CD1c-positive myeloid dendritic cell (primary cell): ENCODE results near the gene SNX27.
"Not testable (repeated sequence)": the region's sequence is repeated elsewhere in the genome, so short reads cannot be mapped to it uniquely, and the experiment has no call there.

Source experiments
- DNase-seq: peaks from one replicate; pipeline ENCODE4 v3.0.0-alpha.2; 2016; ENCODE audit errors: extremely low spot score

The SNX27 gene

DNA sequence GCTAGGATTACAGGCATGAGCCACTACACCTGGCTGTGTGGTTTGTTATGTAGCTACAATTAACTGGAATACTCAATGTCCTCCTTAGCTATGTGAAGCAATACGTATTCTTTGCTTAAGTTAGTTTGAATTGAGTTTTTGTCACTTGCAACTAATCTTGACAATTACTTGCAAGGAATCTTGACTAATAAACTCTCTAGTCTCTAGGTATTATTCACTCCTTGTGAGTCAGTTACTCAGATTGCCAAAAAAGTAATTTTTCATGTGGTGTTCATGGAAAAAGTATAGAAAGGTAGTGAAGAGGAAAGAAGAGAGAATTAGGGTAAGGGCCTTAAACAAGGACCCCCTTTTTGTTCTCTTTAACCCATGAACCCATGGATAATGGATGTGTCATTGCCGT lies 7.6 kb upstream of the SNX27 start:
- DNase-seq = no peak

DNA sequence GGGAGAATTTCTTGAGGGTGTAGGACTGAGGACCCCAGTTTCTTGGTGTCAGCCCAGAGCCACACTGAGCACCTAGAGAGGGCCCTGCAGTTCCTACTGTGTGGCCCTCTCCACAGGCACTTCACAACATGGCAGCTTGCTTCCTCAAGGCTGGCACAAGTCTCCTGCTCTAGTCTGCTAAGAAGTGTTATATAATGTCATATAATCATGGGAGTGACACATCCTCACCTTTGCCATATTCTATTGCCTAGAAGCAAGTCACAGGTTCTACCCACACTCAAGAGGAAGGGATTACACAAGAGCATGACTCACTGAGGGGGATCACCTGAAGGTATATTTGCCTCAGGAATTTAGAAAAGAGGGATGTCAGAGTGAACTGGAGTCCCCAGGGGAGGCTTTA lies 5.5 kb upstream of the SNX27 start:
- DNase-seq = peak; percentile 16

DNA sequence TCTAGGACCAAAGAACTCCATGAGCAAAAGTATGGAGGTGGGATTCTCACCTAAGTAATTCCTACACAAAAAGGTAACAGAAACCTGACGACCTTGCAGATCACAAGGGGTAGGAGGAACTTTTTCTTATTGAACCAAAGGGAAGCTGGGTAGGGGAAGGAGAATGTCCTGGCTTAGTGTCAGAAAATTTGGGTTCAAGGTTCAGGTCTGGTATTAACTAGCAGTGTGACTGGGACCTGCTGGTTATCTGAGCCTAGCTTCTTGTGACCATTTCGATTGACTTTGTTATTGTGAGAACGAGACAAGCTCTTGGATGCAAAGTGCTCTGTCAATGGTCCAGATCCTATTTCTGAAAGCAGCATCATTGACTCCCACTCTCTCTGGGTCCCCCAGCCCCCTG lies 5.0 kb upstream of the SNX27 start:
- no peak for DNase-seq

DNA sequence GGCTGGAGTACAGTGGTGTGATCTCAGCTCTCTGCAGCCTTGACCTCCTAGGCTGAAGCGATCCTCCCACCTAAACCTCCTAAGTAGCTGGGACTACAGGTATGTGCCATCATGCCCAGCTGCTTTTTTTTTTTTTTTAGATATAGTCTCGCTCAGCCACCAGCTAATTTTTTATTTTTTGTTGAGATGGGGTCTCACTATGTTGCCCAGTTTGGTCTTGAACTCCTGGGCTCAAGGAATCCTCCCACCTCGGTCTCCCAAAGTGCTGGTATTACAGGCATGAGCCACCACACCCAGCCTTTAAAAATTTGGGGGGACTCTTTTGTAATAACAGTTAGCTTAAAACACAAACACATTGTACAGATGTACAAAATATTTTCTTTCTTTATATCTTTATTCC lies 1.7 kb upstream of the SNX27 start:
- DNase-seq = no peak

DNA sequence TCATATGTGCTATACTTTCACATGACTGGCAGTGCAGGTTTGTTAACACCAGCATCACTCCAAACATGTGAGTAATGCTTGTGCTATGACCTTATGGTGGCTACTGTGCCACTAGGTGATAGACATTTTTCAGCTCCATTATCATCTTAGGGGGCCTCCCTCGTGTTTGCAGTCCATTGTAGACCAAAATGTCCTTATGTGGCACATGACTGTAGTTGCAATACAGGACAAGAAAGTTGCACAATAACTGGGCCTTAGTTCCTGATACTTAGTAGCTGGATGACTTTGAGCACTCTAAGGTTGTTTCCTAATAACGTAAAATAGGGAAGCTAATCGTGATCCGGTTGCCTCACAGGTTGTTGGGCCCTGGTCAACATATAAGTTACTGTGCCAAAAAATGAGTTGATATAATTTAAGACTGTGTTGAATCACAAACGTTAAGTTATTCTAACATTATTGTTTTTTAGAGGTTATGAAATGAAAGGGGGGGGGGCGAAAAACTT lies 511 bp upstream of the SNX27 start:
- DNase-seq = peak; percentile 98

DNA sequence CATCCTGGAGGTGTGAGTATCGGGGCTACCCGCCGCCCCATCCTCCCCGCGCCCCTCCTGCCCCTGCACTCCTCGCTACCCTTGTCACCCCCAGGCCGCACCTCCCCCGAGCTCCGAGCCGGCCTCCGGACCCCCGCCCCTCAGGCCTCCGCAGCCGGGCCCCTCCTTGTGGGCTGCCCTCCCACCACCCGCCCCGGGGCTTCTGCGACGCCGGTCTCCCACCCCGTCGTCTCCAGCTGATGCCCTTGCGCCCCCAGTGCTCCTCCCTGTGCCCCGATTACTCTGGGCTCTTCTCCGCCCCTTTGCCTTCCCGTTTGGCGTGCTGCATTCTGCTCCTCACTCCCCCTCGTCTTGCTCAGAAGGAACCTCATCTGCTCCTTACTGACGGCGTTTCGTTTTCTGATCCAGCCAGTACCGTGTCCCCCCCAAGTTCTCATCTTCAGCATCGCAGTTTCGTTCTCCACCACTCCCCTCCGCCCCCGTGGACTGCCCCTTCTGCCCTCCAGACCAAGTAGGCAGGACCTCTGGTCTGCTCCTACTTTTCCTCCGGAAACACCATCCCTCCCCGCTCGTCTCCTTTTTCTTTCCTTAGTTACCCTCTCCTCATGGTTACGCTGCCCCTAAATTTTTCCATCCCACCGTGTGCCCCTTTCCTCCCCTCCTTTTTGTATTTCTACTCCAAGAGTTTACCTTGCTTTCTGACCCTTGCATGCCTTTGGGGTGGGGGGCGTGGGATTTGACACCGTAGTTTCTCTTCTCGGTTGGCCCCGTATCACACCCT lies 841 bp downstream of the SNX27 start:
- peak; percentile 38 for DNase-seq

DNA sequence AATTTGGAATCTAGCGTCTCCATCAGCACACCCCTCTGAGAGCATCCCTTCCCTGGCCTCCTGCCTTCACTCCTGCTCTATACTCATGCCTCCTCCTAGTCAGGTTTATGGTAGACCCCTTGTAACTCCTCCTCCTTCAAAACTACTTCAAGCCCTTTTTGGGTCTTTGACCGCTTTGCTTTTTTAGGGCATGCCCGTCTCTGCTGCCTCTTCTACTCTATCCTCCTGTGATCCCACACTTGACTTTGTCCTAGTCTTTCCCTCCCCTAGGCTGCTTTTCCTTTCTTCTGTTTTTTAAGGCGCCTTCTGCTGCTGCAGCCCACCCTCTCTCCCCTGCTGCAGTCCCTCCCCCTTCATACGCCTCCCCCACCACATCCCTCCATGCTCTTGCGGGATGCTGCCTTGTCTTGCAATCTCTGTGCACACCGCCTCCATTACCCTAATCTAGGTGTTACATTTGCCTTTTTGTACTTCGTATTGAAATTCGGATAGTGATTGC lies 1.5 kb downstream of the SNX27 start:
- no peak for DNase-seq

DNA sequence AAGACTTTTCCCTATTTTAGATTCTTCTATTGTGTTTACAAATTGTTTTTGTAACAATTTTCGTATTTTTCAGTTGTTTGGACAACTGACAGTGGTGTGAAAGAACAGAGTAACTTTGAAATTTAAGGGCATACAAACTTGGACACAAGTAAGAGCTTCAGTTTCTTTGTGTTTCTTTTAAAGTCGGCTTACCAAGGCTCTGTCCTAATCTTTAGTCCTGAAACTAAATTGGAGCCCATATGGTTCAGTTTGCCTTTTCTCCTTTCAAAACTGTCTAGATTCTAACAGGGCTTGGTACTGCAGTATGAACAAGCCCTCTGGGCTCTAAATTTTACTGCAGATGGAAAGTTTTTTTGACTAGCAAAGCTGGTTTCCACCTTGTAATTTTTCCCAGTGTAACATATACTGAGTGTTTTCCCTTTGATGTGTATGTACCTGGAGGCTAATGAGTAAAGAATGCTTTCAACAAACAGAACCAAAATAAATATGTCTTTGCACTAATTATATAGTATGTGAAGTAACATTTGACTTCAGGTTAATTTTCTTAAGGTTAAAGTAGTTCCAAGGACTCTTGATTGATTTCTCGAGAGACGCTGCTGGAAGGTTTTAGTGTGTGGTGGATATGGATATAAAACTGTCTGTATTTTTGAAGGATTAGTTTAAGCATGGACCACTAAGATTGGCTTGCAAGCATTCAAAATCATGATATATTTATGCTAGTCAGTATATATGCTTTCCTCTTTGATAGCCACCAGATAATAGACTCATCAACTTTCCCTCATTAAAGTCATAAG lies 4.1 kb downstream of the SNX27 start:
- DNase-seq = no peak

DNA sequence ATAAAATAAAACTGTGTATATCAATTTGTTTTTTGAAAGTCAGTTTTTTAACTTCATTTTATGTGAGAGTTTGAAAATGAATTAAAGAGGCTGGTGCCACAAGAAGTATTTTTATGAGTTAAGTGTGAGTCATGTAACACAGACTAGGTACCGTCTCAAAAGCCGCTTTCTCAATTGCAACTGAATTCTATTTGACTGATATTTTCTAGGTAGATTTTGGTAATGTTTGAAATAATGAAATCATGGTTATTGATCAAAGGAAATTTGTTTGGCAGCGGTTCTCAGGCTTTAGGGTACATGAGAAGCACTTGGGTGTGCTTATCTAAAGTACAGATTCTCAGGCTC lies 4.6 kb downstream of the SNX27 start:
- no peak for DNase-seq

DNA sequence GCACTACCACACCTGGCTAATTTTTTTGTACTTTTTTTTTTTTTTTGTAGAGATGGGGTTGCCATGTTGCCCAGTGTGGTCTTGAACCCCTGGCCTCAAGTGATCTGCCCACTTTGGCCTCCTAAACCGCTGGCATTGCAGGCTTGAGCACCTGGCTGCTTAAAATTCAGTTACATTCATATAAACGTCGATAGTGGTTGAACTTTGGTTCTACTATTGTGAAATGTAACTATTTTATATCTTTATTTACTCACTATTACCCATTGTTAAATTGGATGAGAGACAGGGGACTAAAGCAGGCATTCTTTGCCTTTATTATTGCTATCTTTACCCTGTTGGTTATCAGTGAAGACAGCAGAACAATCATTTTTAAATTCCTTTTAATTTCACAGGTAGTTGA lies 6.2 kb downstream of the SNX27 start:
- DNase-seq = no peak

DNA sequence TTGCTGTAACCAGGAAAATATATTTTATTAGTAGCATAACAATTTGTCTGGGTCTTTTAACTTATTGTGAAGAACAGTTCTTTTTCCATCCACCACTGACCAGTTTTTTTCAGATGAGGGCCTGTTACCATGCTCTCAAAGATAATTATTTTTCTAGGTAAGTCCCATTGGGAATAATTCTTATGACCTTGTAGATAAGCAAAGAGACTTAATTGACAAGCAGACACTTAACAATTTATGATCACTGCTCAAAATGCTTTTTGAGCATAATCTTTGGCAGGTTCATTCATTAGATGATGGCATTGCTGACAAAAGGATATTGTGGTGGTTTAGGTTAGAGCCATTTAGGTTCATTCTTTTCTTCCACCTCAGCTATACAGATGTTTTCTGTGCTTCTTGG lies 6.6 kb downstream of the SNX27 start:
- DNase-seq = no peak

DNA sequence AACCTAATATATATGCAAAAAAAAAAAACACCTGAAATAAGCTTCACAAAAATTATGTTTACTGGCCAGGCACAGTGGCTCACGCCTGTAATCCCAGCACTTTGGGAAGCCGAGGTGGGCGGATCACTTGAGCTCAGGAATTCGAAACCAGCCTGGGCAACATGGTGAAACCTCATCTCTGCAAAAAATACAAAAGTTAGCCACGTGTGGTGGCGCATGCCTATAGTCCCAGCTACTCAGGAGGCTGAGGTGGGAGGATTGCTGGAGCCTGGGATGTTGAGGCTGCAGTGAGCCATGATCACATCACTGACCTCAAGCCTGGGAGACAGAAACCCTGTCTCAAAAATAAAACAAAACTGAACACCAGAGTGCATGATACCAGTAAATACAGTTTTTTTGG lies 7.1 kb downstream of the SNX27 start:
- DNase-seq = not testable (repeated sequence)

DNA sequence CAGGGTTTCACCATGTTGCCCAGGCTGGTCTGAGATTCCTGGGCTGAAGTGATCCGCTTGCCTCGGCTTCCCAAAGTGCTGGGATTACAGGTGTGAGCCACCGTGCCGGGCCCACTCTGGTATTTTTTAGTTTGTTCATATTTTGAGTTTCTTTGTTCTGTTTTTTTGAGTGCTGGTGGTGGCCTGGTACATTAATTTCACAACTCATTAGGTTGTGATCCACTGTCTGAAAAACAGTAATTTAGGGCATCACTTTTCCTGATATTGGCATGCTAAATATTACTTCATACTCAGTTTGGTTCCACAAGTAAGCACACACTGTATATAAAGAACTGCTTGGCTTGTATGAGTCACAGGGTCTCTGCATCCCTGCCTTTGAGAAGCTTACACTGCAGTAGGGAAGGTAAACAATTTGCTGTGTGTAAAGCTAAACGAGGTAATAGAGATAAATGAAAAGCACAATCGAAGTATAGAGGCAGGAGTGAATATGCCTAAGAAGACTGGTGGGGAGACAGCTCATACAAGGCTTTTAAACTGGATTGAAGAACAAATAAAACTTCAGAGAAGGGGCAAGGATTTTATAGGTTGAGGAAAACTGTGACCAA lies 7.7 kb downstream of the SNX27 start:
- DNase-seq = peak; percentile 34

DNA sequence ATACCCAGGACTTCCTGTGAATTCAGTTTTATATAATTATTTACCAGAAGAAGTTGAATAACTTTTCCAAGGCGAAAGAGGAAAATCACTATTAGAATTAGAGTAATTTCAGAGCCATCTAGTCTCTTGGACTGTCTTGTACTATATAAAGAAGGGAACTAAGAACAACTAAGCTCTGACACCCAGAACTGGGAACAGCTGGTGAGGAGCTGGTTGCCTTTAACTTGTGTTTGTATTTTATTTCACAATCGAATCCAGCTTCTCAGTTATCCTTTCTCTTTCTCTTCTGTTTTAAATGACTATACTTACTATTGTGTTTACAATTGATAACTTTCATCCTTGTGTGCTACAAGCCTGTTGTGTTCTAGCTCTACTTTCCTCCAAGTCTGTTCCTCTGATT lies 8.4 kb downstream of the SNX27 start:
- peak; percentile 66 for DNase-seq

DNA sequence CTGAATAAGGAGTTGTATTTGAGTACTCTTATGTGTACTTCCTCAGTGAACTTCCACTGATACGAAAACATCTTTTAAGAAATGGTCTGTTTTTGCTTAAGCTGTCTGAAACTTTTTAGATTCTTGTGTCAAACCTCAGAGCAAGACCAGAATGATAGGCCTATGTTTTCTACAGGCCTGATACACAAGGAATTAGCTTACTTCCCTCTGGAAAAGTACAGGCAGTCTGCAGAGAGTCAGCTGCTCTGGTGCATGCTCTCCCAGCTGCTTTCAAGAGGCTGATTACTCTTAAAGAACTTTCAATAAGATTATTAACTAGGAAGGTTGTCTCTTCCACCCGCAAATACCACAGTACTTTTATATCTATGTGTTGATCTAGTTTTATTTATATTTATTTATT lies 9.5 kb downstream of the SNX27 start:
- peak; percentile 25 for DNase-seq

DNA sequence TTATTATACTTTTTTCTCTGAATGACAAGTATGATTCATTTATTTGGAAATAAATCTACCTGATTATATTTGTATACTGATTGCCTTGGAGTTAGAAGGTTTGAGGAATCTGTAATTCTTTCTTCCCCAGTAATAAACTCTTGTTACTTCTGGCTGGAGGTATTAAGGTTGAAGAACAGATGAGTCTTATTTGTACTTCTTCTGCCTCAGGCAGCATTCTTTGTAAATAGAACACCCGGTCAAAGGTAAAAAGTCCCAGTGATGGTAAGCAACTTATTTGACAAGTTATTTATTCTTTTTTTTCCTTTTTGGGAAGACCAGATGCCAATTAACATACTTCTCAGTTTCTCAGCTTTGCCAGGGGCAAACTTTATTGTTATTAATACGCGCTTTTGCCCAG lies 12.9 kb downstream of the SNX27 start:
- no peak for DNase-seq

DNA sequence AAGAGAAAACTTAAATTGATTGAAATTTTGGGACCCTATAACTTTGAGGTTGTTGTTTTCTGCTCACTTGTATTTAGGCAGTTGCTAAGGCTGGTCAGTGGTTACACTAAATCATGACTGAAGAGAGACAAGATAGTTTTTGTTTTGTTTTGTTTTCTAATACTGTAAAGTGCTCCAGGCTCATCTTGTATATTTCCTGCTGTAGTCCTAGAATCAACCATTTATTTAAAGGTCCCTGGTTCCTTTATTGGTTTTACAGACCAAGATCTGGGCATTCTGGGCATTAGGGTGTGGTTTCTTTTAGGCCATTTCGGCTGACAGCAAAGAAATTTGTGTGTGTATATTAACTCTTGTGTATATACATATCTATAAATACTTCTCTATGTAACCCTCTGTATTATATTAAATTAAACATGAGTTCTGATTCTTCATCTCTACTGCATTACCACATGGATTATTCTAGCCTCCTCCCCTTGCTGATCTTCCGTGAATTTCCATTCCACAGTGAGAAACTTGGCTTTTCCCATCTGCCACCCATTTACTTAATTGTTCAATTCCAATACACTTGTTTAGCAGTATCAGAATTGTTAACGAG lies 15.0 kb downstream of the SNX27 start:
- no peak for DNase-seq

DNA sequence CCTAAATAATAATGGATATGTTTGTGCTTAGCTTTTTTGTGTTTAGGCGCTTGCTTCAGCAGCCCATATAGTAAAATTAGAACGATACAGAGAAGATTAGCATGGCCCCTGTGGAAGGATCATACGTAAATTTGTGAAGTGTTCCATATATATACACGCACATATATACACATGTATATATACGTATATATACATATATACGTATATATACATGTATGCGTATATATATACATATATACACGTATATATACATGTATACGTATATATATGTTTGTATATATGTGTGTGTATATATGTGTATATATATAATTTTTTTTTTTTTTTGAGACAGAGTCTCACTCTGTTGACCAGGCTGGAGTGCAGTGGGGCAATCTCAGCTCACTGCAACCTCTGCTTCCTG lies 17.4 kb downstream of the SNX27 start:
- DNase-seq = no peak

DNA sequence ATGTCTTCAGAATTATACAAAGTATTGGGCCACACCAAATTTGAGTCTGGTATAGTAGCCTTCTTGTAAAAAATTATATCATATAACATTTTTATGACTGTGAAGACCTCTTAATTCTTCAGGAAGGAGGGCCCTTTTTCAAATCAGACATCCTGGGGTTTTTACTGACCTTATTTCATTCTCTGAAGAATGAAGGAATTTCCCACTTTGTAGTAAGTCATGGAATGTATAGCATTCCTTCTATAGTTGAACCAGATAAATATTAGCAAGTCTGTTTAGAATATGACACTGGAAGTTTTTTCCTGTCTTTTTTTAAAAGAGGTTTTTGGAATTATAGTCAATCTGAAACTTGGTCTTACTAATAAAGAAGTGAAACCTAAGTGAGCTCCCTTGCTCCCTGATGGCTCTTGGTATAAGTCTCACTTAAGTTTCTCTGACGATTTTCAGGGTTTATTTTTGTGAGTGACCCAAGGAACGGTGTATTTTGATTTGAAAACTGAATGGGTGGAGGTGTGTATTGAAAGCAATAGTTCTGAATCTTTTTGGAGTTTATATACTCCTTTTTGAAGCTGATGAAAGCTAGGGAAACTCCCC lies 23.7 kb downstream of the SNX27 start:
- DNase-seq = peak; percentile 70

DNA sequence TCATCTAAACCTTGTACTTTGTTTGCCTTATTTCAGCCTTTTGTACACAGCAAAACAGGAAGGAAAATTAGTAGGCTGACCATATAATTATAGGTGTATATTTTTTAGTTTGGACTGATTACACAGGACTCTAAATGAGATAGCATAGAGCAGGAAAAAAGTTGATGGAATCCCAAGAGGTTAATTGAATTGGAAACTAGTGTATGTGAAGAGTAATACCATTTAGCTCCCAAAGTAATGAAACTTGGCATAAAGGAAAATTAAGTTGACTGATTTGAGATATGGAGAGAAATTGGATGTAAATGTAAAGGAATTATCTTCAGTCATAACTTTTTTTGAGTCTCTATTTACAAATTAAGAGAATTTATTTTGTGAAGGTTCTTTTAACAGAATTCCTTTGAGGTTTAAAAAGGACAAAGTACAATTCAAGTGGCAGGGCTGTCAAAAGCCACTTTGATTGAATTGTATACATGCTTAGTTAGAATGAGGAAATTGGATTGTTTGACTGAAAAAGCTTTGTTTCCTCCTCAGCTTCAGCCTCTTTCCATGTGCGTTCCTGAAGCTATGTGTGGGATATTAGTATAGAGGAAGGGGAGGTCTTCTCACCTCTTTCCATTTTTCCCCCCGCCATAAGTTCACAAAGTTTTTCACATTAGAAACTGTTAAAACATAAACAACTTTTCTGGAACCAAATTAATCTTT lies 26.4 kb downstream of the SNX27 start:
- DNase-seq = no peak

DNA sequence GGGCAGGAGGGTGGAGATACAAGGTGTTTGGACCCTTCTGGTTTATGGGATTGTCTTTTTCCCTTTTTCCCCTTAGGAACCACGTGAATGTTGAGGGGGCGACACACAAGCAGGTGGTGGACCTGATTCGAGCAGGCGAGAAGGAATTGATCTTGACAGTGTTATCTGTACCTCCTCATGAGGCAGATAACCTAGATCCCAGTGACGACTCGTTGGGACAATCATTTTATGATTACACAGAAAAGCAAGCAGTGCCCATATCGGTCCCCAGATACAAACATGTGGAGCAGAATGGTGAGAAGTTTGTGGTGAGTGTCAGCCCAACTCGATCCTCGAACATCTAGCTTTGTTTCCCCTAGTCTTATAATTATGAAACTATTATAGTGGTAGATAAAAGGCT lies 27.0 kb downstream of the SNX27 start:
- DNase-seq = no peak
